Liver (tissue), 9 donors: Measurements from ENCODE around the gene CCM2. TPM values are rescaled to one million over a fixed set of nuclear protein-coding genes. Genes with fewer than 3 reads are reported as not detected.

Source experiments
- DNase-seq: peaks from one replicate; pipeline ENCODE4 v3.0.0-alpha.2; 2017; ENCODE audit warnings: low spot score
- H3K27ac ChIP-seq, 2 donors: one replicate each; pipeline ENCODE4 v1.7.0; 2013; ENCODE audit warnings: inconsistent platforms in 2 of 2, low read length in 2 of 2, control low read depth in 1 of 2, low read depth in 1 of 2, mild to moderate bottlenecking in 1 of 2
- H3K27me3 ChIP-seq, 4 donors: one replicate each; pipeline versions ENCODE4 v1.6.1 to v1.7.0; 2013; ENCODE audit warnings: low read length in 3 of 4, inconsistent platforms in 1 of 4, mild to moderate bottlenecking in 1 of 4, moderate library complexity in 1 of 4; ENCODE audit not compliant: control insufficient read depth in 4 of 4, insufficient read depth in 4 of 4
- H3K36me3 ChIP-seq, 4 donors: one replicate each; pipeline versions ENCODE4 v1.6.1 to v1.7.0; 2013; ENCODE audit warnings: low read length in 3 of 4, mild to moderate bottlenecking in 3 of 4, low read depth in 1 of 4, moderate library complexity in 1 of 4; ENCODE audit not compliant: control insufficient read depth in 4 of 4, insufficient read depth in 3 of 4
- H3K4me1 ChIP-seq, 4 donors: one replicate each; pipeline versions ENCODE4 v1.6.1 to v1.7.0; 2013; ENCODE audit warnings: low read length in 3 of 4, mild to moderate bottlenecking in 3 of 4, moderate library complexity in 1 of 4; ENCODE audit not compliant: control insufficient read depth in 4 of 4, insufficient read depth in 4 of 4
- H3K4me3 ChIP-seq, 3 donors: one replicate each; pipeline versions ENCODE4 v1.6.1 to v1.7.0; 2013; ENCODE audit warnings: low read length in 3 of 3, control low read depth in 1 of 3, low read depth in 1 of 3, mild to moderate bottlenecking in 1 of 3
- H3K9ac ChIP-seq, 2 donors: one replicate each; pipeline ENCODE4 v1.7.0; 2013; ENCODE audit warnings: low read length in 2 of 2, mild to moderate bottlenecking in 2 of 2, moderate library complexity in 2 of 2, control low read depth in 1 of 2, low read depth in 1 of 2
- H3K9me3 ChIP-seq, 4 donors: one replicate each; pipeline versions ENCODE4 v1.6.1 to v1.7.0; 2013; ENCODE audit warnings: low read length in 3 of 4; ENCODE audit not compliant: control insufficient read depth in 4 of 4
- EGR1 ChIP-seq, 2 donors: IDR thresholded peaks; 2 replicates each; pipeline ENCODE4 v1.6.1; 2016 to 2018; ENCODE audit warnings: antibody characterized with exemption in 2 of 2, low read depth in 2 of 2
- FOXA1 ChIP-seq: IDR thresholded peaks from 2 replicates; pipeline ENCODE4 v1.6.1; 2016; ENCODE audit warnings: antibody characterized with exemption
- FOXA2 ChIP-seq: IDR thresholded peaks from 2 replicates; pipeline ENCODE4 v1.6.1; 2016; ENCODE audit warnings: antibody characterized with exemption
- GABPA ChIP-seq, 2 donors: IDR thresholded peaks in 1 of 2; conservative IDR thresholded peaks in 1 of 2; 2 replicates each; pipeline ENCODE4 v1.6.1; 2016; ENCODE audit warnings: antibody characterized with exemption in 2 of 2, mild to moderate bottlenecking in 1 of 2, moderate library complexity in 1 of 2
- HNF4A ChIP-seq, 2 donors: conservative IDR thresholded peaks; 2 replicates each; pipeline ENCODE4 v1.6.1; 2016; ENCODE audit warnings: antibody characterized with exemption in 2 of 2, mild to moderate bottlenecking in 2 of 2
- HNF4G ChIP-seq: IDR thresholded peaks from 2 replicates; pipeline ENCODE4 v1.6.1; 2016; ENCODE audit warnings: antibody characterized with exemption
- JUND ChIP-seq, 2 donors: IDR thresholded peaks; 2 replicates each; pipeline ENCODE4 v1.6.1; 2016; ENCODE audit warnings: antibody characterized with exemption in 2 of 2
- MAX ChIP-seq: IDR thresholded peaks from 2 replicates; pipeline ENCODE4 v1.6.1; 2016; ENCODE audit warnings: antibody characterized with exemption
- NR2F2 ChIP-seq: IDR thresholded peaks from 2 replicates; pipeline ENCODE4 v1.6.1; 2016; ENCODE audit warnings: antibody characterized with exemption
- RXRA ChIP-seq, 2 donors: IDR thresholded peaks; 2 replicates each; pipeline ENCODE4 v1.6.1; 2017 to 2018; ENCODE audit warnings: antibody characterized with exemption in 2 of 2, mild to moderate bottlenecking in 1 of 2
- SP1 ChIP-seq: IDR thresholded peaks from 2 replicates; pipeline ENCODE4 v1.6.1; 2018; ENCODE audit warnings: antibody characterized with exemption, mild to moderate bottlenecking
- TAF1 ChIP-seq: conservative IDR thresholded peaks from 2 replicates; pipeline ENCODE4 v1.6.1; 2016; ENCODE audit warnings: antibody characterized with exemption, mild to moderate bottlenecking
- YY1 ChIP-seq: IDR thresholded peaks from 2 replicates; pipeline ENCODE4 v1.6.1; 2016; ENCODE audit warnings: antibody characterized with exemption, mild to moderate bottlenecking
- WGBS: extraction: QIAGEN DNeasy Blood & Tissue Kit; methylation state at CpG from one replicate; pipeline ENCODE4 v1.1.7; 2013; 5-methylcytosine and 5-hydroxymethylcytosine counted together
- polyA plus RNA-seq, 2 donors: library from polyadenylated mRNA; stranded (reverse) in 1 of 2; unstranded in 1 of 2; fragments of 200-250 nt in 1 of 2; fragments of >200 nt in 1 of 2; fragmentation: Nextera tagmentation in 1 of 2; extraction: Ambion mirVana in 1 of 2; gene quantifications; one replicate each; pipeline versions ENCODE4 v1.2.1 to v1.2.3, GENCODE V29; 2013 to 2015
- total RNA-seq, 2 donors: library from RNA; depleted of rRNA; stranded (reverse); fragments of >200 nt; gene quantifications; one replicate each; pipeline ENCODE4 v1.2.3, GENCODE V29; 2014
- TF ChIP-seq, protein P1 (sequence below): fragments of 150-350 bp; IDR thresholded peaks from 2 replicates; pipeline ENCODE4 v1.5.1; 2017; ENCODE audit warnings: improper control_type of control experiment, low read depth, low read length; ENCODE audit not compliant: missing input control
- donor health status: healthy.
- donor health status: healthy.
- donor health status: healthy.
- donor health status: healthy.
- donor health status: healthy.

CCM2 gene
- total and polyA plus RNA-seq, 4 donors: 26.3 to 65.0 (median 47.5) TPM

- TF ChIP-seq, protein P1, sequence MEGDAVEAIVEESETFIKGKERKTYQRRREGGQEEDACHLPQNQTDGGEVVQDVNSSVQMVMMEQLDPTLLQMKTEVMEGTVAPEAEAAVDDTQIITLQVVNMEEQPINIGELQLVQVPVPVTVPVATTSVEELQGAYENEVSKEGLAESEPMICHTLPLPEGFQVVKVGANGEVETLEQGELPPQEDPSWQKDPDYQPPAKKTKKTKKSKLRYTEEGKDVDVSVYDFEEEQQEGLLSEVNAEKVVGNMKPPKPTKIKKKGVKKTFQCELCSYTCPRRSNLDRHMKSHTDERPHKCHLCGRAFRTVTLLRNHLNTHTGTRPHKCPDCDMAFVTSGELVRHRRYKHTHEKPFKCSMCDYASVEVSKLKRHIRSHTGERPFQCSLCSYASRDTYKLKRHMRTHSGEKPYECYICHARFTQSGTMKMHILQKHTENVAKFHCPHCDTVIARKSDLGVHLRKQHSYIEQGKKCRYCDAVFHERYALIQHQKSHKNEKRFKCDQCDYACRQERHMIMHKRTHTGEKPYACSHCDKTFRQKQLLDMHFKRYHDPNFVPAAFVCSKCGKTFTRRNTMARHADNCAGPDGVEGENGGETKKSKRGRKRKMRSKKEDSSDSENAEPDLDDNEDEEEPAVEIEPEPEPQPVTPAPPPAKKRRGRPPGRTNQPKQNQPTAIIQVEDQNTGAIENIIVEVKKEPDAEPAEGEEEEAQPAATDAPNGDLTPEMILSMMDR: no peak
- TF ChIP-seq YY1: no peak
- no peak for TF ChIP-seq NR2F2
- TF ChIP-seq FOXA2: no peak
- TF ChIP-seq HNF4A (conservative IDR thresholded peaks at IDR 0.05): no peak
- no peak for TF ChIP-seq FOXA1
- TF ChIP-seq HNF4G: no peak
- TF ChIP-seq RXRA (IDR thresholded peaks at IDR 0.05): no peak
These were observed 88.9 kb downstream of the CCM2 start, which contains the start of gene NACAD (continued) for GRCh38 chr7:45088821-45089340.

- H3K9me3 ChIP-seq: no peaks in the 10 kb centered on the region
- H3K27ac ChIP-seq: no peak overlapping the region
- H3K4me3 ChIP-seq: peak overlapping the region in 1 of 3 donors; percentile 44
- H3K9ac ChIP-seq: no peak overlapping the region
- TF ChIP-seq, protein P1: no peak
- TF ChIP-seq SP1: no peak
- TF ChIP-seq FOXA2: no peak
- no peak for TF ChIP-seq EGR1 (IDR thresholded peaks at IDR 0.05; ENCODE audit: low read depth in 2 of 2)
- TF ChIP-seq JUND (IDR thresholded peaks at IDR 0.05): no peak
- no peak for TF ChIP-seq TAF1
- H3K27me3 ChIP-seq: peaks cover 0 to 3% (median 0%) of the 10 kb centered on the region in 4 donors
- 12% methylated on average over 22 of the region's 22 CpGs for WGBS
- DNase-seq: peak; percentile 57
- peaks cover 0 to 3% (median 0%) of the 10 kb centered on the region in 4 donors for H3K4me1 ChIP-seq
- H3K36me3 ChIP-seq: no peaks in the 10 kb centered on the region
These were observed 89.4 kb downstream of the CCM2 start for GRCh38 chr7:45089341-45089891.

DNA sequence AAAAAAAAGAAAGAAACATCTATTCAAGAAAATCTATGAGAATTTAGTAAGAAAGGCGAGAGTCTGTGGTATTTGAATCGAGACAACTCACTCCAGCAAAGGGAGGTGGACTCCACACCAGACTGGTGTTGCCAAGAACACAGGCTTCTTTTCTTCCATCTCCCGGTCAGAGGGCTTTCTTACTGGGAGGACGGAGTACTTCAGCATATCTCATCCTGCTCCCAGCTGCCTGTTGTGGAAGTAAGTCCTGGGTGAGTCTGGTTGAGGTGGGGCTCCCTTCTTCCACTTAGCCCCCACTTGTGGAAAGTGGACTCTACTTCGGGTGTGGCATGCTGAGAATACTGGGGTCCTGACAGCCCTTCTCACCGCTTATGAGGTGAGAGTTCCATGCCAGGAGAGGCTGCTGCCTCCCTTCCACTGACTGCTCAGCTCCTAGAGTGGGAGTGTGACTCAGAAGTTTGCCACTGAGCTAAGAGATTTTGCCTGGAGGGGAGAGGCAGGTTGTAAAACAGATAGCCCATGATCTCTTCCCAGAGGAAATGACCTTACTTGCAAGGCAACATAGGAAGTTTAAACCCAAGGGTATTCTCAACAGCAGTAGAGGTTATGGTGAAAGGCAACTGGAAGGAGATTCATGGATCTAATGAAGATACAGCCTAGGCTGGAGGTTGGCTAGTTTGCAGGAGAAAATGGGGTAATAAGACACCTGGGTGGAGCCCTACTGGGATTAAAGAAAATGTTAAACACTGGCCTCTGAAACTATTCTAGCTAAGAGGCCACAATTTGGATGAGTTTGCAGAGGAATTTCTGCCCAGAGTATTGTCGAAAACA, 92.3 kb downstream of the CCM2 start:
- no peaks in the 10 kb centered on the region for H3K36me3 ChIP-seq
- no peak overlapping the region for H3K27ac ChIP-seq
- no peaks in the 10 kb centered on the region for H3K9me3 ChIP-seq
- no peak for DNase-seq
- WGBS: 65% methylated on average over 7 of the region's 7 CpGs
- no peak overlapping the region for H3K4me3 ChIP-seq
- peaks cover 0 to 3% (median 0%) of the 10 kb centered on the region in 4 donors for H3K27me3 ChIP-seq
- H3K4me1 ChIP-seq: peaks cover 0 to 3% (median 0%) of the 10 kb centered on the region in 4 donors
- H3K9ac ChIP-seq: no peak overlapping the region
- no peak for TF ChIP-seq TAF1
- TF ChIP-seq YY1: no peak
- TF ChIP-seq GABPA (IDR thresholded peaks at IDR 0.05 in 1 of 2, conservative IDR thresholded peaks at IDR 0.05 in 1 of 2): no peak
- no peak for TF ChIP-seq MAX
- no peak for TF ChIP-seq JUND (IDR thresholded peaks at IDR 0.05)
- no peak for TF ChIP-seq FOXA2
